Skin epidermis (tissue), 12 donors: ENCODE data around the gene FAM107B.
A peak's percentile ranks its signal among the peaks of the same experiment; 100 is the strongest.
"Not testable (repeated sequence)": the region's sequence is repeated elsewhere in the genome, so short reads cannot be mapped to it uniquely, and the experiment has no call there.

Experiments
- H3K27ac ChIP-seq, 21 experiments: fragments of 200-600 bp; sonication (generic) in 11 of 21; one replicate each; pipeline ENCODE4 v1.5.0; 2020; ENCODE audit warnings: mild to moderate bottlenecking in 3 of 21, inconsistent platforms in 2 of 21, moderate library complexity in 2 of 21
- H3K4me3 ChIP-seq, 7 experiments: fragments of 200-600 bp; sonication (generic) in 2 of 7; one replicate each; pipeline ENCODE4 v1.5.0; 2020; ENCODE audit warnings: inconsistent platforms in 2 of 7, mild to moderate bottlenecking in 2 of 7, moderate library complexity in 1 of 7

Gene FAM107B

DNA sequence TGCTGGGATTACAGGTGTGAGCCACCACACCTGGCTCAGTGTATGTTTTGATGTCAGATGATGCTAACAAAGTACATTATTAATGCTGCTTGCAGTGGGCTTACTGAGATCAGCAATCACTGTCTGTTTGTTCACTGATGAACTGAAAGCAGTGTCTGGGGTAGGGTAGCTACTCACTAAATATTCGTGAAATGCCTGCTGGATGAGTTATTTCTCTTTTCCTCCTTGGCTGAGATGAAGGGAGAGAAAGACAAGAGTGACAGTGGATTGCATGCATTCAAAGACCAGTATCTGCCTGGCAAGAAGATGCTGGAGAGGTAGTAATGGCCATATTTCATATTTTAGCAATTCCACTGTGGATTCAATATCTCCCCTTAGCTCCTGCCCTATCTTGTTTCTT is 32.3 kb downstream of the FAM107B start:
- Histone ChIP-seq H3K27ac (peak overlapping the region in 3 of 21 experiments; percentile 12 to 29 (median 26)), H3K4me3 (no peak overlapping the region)

DNA sequence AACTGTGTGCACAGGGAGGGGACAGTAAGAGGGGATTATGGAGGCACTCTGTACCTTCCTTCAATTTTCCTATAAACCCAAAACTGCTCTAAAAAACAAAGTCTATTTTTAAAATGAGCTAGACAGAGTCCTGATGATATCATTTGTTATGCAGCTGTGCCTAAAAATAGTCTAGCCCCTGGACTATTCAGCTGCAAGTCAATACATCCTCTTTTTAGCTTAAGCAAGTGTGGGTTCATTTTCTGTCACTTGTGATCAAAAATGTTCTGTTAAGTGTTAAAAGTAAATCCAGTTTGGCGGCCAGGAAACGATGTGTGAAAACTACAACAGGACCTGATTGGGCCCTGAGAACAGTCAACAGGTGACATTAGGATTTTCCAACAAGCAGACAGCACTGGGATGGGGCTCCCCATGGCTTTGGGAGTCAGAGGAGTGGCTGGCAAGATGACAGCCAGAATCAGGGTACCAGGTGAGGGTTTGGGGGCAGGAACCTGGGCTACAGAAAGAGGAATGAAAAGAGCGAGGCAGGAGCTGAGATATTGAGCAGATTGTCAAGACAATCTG is 33.9 kb downstream of the FAM107B start:
- Histone ChIP-seq H3K4me3 (no peak overlapping the region), H3K27ac (peak overlapping the region in 2 of 21 experiments; percentile 39 to 69)

DNA sequence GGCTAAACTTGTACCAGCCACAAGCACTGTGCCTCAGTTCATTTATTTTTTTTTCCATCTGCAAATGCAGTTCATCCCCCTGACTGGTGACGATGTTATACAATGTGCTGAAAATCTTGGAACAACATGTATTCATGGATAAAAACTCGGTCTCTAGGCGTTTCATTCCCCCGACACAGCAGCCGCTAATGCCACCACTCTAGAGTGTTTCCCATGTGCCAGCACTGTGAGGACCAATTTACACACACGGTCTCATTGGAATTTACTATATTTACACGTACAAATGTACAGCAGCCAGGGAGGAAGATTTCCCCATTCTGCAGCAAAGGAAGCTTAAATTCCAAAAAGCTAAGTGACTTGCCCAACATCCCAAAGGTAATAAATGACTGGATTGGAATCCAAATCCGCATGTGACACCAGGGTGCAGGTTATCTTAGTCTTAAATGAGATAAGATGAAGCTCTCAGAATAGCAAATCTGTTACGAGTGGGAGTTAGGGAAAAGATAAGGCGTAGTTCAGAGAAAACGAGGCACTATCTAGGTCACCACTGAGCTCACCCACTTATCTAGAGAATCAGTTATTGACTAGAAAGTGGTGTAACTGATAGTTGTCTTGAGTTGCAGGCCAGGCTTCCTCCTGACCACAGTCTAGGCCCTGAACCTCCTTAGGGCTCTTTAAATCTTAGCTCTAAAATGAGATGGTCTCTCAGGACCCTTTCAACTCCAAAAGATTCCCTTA is 36.7 kb downstream of the FAM107B start:
- no peak overlapping the region for H3K27ac ChIP-seq
- H3K4me3 ChIP-seq = no peak overlapping the region

DNA sequence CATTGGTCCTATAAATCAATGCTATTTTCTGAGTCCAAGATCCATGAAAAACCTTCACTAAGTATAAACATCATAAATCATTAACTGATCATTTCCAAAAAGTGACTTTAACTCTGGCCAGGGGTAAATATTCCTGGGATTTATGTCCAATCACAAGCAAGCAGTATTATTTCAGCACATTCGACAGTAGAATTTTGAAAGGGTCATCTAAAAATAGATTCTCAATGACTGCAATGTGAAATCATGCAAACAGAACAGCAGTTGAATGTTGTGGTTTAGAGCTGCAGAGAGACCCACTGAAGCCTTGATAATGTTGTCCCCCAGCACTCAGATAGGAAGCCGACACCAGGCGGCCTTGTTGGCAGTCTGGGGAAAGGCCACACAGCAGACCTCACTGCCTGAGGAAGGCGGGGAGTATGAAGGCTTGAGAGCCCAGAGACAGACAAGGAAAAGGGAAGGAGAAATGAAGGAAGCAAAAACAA is 38.1 kb downstream of the FAM107B start:
- no peak overlapping the region for H3K4me3 ChIP-seq
- peak overlapping the region in 9 of 21 experiments; percentile 13 to 67 (median 34) for H3K27ac ChIP-seq

DNA sequence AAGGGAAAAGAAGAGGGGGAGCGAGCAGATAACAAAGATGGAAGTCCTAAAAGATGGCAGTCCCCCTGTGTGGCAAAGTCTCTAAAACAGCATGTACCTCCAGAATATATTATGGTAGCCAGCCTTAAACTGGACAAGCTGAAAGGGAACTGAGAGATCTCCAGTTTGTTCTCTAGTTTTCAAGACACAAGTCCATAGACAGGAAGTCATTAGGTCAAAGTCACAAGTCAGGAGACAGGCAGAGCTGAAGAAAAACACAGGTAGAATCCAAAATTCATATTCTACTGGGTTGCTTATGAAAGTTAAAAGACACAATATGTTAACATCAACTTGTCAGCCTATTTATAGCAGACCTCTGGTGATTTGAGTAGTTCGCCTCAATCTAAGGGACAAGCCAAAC is 38.7 kb downstream of the FAM107B start:
- Histone ChIP-seq H3K27ac (peak overlapping the region in 2 of 21 experiments; percentile 10 to 22), H3K4me3 (no peak overlapping the region)

DNA sequence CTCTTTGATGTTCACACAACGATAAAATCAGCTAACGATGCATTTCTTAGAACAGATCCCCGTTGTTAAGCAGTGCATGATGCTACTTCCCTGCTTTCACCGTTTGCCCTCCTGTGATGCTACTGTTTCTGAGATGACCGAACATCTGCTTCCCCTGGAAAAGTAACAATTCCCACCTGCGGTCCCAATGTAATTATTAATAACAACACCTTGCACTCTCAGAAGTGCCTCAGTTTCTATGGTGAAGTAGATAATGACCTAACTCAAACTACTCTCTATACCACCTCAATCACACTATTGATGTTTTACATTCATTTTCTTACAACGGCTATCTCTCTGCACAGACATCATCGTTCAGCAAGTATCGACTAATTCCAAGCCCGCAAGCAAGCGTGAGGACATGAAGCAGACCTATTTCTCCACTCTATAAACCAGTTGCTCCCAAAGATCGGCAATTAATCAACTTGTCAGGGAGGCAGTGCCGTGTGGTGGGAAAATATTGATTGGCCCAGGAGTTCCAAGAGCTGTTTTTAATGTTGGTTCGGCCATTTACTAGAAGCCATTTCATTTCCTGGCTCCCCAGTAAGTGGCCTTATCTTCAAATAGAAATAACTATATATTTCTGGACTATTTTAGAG is 42.7 kb downstream of the FAM107B start:
- no peak overlapping the region for H3K27ac ChIP-seq
- H3K4me3 ChIP-seq = no peak overlapping the region

DNA sequence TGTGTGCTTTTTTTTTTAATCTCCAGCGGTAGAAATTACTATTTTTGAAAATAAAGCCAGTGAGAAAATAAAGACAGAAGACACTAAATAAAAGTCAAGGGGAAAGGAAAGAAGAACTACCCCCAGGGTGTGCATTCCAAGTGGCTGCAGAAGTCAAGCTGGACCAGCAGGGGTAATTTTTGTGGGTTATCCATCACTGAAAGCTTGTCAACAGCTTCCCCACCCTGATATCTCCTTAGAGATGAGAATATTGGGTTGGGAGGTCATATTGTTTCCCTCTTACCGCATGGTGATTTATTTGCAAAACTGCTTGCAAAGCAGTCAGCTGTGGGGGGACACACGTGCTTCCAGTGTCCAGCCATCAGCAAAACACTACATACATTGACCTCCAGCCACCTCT is 46.4 kb downstream of the FAM107B start:
- Histone ChIP-seq H3K4me3 (no peak overlapping the region), H3K27ac (no peak overlapping the region)

DNA sequence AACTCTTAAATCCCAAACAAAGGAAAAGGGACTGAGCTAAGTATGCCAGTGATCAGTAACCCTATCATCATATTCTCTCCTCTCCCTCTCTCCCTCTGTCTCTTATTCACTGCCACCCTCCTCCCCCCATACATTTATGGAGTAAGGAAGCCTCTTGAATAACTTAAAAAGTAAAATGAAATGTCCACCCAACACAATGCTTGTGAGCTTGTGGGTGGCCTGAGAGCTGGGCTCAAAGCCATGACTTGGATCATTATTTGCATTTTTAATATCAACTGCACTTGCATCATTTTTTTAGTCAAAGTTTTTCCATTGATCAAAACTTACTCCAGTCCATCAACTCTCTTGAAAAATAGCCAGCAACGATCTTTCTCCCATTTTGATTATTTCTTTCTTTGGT is 46.8 kb downstream of the FAM107B start:
- no peak overlapping the region for H3K27ac ChIP-seq
- no peak overlapping the region for H3K4me3 ChIP-seq

DNA sequence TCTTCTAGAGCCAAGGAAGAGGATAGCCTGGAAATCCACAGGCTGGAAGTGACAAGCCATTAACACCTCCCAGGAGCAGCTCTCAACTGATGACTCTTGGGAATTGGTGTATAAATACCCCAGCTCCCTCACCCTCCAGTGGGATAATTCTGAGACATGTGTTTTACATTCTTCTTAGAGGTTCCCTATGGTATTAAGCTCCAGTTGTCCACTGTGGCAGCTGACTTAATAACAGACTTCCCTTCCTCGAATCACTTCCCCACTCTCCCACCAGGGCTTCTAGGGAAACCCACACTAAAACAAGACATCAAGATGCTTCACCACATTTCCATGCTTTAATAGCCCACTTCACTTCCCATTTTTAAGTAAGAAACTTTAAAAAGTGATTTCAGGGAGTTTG is 47.2 kb downstream of the FAM107B start:
- H3K4me3 ChIP-seq = no peak overlapping the region
- no peak overlapping the region for H3K27ac ChIP-seq

DNA sequence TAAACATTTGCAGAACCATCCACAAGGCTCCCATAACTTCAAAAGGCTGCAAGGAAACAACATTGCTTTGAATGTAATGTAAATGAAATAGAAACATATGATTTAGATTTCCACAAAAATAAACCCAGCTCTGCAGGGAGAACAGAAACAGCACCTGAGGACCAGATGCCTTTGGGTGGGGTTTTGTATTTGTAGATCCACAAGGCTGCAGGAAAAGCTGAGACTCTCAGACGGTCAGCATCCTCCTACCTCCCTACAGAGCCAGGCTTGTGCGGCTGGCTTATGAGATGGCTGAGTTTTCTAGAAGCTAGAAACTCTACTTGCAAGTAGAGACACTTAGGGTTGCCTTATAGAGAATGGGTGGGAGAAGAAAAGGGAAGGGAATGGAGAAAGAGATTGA is 49.8 kb downstream of the FAM107B start:
- Histone ChIP-seq H3K4me3 (no peak overlapping the region), H3K27ac (no peak overlapping the region)

DNA sequence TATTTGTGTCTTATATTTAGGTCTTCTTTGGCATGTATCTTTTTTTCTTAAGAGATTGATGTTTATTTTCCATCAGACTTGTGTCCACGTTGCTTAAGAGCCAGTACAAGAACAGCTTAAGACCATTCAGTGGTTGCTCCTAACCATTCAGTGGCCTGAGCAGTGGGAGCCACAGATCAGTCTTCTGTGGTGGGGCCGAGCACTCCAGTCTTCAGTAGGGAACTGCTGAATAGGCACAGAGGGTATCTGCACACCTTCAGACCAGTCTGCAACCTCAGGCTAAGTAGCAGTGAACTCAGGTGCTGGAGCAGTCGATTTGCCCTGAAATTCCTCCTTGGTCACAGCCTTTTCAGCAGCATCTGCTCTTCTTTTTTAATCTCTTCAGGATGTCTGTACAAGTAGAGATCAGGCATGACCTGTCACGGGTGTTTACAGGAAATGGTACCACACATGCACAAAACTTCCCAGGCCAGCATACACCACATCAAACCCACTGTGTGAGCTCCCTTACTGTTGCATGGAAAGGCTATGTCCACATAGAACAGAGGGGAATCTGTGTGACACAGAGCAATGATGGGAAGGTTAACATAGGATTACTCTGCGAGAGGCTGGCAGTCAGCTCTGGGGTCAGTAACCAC is 51.5 kb downstream of the FAM107B start:
- peak overlapping the region in 3 of 21 experiments; percentile 20 to 39 (median 30) for H3K27ac ChIP-seq
- H3K4me3 ChIP-seq = no peak overlapping the region

DNA sequence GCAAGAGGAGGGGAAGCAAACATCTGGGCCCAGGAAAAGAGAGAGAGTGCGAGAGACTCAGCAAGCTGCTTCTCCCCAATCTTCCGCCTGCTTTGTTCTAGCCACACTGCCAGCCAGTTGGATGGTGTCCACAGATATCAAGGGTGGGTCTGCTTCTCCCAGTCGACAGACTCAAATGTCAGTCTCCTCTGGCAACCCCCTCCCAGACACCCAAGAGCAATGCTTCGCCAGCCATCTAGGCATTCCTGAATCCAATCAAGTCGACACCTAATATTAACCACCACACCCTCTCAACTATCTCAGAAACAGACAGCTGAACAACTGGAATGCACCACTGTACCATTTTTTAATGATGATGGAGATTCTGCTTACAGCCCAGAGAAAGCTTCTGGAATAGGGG is 57.1 kb downstream of the FAM107B start:
- H3K4me3 ChIP-seq = no peak overlapping the region

DNA sequence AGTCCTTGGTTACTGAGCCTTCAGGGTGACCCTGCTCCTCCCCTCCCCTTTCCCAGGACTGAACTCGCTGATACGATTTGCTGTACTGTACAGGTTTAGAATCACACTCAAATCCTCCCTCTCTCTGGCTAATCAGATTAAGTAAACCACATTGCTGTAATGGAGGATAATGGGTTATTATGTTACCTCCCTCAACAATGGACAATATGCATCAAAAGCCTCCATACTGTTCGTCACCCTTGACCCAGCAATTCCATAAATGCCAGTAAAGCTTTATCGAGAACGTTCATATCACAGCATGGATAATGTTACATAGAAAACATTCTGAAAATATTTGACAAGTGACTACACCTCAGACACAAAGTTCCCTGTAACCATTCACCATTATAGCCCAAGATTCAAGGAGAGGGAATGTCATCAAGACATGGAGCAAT is 61.7 kb downstream of the FAM107B start:
- Histone ChIP-seq H3K4me3 (no peak overlapping the region), H3K27ac (no peak overlapping the region)

More for the DNA sequence above, 57.1 kb downstream of the FAM107B start:
- no peak overlapping the region for H3K27ac ChIP-seq

DNA sequence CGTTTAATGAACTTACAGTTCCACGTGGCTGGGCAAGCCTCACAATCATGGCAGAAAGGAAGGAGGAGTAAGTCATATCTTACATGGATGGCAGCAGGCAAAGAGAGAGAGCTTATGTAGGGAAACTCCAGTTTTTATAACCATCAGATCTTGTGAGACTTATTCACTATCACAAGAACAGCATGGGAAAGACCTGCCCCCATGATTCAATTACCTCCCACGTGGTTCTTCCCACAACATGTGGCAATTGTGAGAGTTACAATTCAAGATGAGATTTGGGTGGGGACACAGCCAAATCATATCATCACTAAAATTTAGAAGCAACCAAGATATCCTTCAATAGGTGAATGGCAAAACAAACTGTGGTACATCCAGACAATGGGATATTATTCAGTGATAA is 65.4 kb downstream of the FAM107B start:
- H3K27ac ChIP-seq, H3K4me3 ChIP-seq: not testable (repeated sequence)

DNA sequence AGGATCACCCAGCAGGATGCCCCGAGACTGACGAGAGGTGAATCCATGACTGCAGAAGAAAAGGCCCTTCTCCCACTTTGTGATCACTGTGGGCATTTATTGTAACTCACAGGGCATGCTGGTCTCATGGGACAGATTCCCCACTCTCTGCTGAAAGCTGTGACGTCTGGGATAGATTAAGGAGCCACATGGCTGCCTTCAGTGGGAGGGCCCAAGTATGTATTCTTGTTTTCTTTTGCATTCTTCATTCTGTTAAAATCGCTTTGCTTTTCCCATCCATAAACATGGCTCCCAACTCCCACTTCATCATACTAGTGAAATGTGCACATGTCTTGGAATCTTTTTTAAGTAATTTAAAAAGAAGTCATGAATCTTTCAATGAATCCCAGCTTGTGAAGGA is 67.2 kb downstream of the FAM107B start:
- H3K27ac ChIP-seq = no peak overlapping the region
- no peak overlapping the region for H3K4me3 ChIP-seq

DNA sequence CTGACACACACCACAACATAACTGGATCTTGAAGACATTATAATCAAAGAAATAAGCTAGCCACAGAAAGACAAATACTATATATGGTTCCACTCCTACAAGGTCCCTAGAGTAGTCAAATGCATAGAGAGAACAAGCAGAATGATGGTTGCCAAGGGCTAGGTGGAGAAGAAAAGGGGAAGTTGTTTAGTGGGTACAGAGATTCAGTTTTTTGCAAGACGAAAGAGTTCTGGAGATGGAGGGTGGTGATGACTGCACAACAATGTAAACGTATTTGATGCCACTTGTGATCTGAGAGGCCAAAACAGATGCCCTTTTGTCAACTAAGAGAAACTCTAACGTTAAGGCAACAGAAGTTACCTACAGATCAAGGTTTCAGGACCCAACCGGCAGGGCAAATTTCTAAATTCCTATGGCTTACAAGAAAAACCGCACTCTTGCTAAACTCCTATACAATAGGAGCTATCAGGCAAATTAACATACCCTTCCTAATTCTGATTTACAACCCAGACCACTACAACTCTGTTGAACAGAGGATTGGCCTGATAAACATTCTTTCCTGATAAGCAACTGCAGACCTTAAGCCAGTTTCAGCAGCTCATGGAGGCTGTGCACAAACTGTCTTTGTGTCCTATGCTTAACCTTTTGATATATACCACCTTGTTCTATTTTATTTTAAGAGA is 69.0 kb downstream of the FAM107B start:
- no peak overlapping the region for H3K4me3 ChIP-seq
- no peak overlapping the region for H3K27ac ChIP-seq

DNA sequence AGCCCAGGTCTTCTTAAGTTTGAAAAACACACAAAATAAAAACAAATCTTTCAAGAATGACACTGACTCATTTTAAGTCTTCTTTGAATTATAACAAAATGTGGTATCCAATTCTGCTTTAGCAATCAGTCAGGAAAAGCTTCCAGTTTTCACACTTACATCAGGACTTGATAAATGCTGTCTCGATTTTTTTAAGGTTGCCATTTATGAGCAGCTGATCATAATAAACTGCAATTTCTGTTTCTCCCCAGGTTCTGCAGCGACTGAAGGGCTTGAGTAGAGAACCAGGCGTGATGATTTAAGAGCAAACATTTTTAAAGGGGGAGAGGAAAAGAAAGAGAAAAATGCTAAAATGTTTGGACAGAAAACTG is 71.1 kb downstream of the FAM107B start:
- Histone ChIP-seq H3K4me3 (no peak overlapping the region), H3K27ac (no peak overlapping the region)

DNA sequence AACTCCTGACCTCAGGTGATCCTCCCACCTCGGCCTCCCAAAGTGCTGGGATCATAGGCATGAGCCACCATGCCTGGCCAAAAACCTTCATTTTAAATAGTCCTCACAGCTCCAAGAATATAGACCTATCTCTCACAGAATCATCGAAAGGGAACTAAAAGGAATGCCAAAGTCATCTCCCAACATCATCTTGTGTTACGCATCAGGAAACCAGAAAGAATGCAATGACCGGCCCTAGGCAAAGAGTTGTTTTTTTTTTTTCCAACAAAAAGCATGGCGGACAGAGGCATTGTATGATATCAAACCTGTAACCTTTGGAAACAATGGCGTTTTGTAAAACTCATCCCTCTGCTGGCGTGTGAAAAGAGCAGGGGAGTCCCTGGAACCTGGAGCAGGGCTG is 73.2 kb downstream of the FAM107B start:
- Histone ChIP-seq H3K4me3 (no peak overlapping the region), H3K27ac (no peak overlapping the region)

DNA sequence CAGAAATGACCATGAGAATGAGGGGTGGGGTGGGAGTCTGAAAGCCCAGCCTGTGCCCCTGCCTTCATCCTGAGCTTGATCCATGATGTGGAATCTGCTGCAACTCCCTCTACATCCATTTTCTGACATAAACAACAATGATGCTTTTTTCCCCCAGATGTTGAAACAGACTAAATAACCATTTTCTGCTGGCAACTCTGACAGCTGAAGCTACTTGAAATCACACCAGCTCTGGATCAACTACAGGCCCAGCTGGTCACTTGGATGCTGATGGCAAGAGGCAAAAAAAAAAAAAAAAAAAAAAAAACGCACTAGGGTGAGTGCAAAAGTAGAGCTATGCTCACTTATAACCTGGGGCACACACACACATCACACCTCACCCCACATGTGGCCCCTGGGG is 74.2 kb downstream of the FAM107B start:
- Histone ChIP-seq H3K27ac (no peak overlapping the region), H3K4me3 (no peak overlapping the region)

DNA sequence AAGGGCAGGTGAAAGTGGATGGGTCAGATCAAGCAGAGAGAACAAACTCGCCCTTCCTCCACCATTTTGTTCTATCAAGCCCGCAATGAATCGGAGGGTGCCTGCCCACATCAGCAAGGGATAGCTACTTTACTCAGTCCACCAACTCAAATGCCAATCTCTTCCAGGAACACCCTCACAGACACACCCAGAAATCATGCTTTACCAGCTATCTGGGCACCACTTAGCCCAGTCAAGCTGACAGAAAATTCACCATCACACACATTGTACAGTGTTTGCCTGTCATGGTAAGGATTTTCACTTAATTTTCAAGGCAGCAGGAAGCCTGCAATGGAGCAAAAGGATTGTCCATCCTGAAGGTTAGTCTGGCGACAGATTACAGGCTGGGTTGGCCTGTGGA is 75.2 kb downstream of the FAM107B start:
- Histone ChIP-seq H3K4me3 (no peak overlapping the region), H3K27ac (no peak overlapping the region)
